SJSA1 (cell line): ENCODE data around the gene KEL. TPM values are rescaled to one million over a fixed set of nuclear protein-coding genes. Genes with fewer than 3 reads are reported as not detected.

Experiments used
- DNase-seq, 2 experiments: peaks; one replicate each; pipeline ENCODE4 v3.0.0-alpha.2; 2015 to 2020; ENCODE audit warnings: low spot score in 2 of 2, low read depth in 1 of 2
- H3K27ac ChIP-seq: fragments of 250-450 bp; sonication (Bioruptor Pico); 2 replicates; pipeline ENCODE4 v1.5.1; 2020; ENCODE audit warnings: mild to moderate bottlenecking, moderate library complexity
- H3K27me3 ChIP-seq: fragments of 250-450 bp; sonication (Bioruptor Pico); replicated peaks from 2 replicates; pipeline ENCODE4 v1.5.1; 2020; ENCODE audit warnings: mild to moderate bottlenecking, moderate library complexity
- H3K36me3 ChIP-seq: fragments of 250-450 bp; sonication (Bioruptor Pico); 2 replicates; pipeline ENCODE4 v1.5.1; 2020; ENCODE audit warnings: mild to moderate bottlenecking
- H3K4me1 ChIP-seq: fragments of 250-450 bp; sonication (Bioruptor Pico); replicated peaks from 2 replicates; pipeline ENCODE4 v1.6.1; 2021; ENCODE audit warnings: mild to moderate bottlenecking
- H3K4me3 ChIP-seq: fragments of 250-450 bp; sonication (Bioruptor Pico); 2 replicates; pipeline ENCODE4 v1.5.1; 2020; ENCODE audit warnings: mild to moderate bottlenecking
- H3K9me3 ChIP-seq: fragments of 250-450 bp; sonication (Bioruptor Pico); replicated peaks from 2 replicates; pipeline ENCODE4 v1.5.1; 2020; ENCODE audit warnings: mild to moderate bottlenecking
- total RNA-seq: library from RNA; depleted of rRNA; stranded (reverse); fragments of >200 nt; shearing (Covaris generic); gene quantifications from 2 replicates; pipeline ENCODE4 v1.2.3, GENCODE V29; 2014; rRNA removed

The KEL gene, protein sequence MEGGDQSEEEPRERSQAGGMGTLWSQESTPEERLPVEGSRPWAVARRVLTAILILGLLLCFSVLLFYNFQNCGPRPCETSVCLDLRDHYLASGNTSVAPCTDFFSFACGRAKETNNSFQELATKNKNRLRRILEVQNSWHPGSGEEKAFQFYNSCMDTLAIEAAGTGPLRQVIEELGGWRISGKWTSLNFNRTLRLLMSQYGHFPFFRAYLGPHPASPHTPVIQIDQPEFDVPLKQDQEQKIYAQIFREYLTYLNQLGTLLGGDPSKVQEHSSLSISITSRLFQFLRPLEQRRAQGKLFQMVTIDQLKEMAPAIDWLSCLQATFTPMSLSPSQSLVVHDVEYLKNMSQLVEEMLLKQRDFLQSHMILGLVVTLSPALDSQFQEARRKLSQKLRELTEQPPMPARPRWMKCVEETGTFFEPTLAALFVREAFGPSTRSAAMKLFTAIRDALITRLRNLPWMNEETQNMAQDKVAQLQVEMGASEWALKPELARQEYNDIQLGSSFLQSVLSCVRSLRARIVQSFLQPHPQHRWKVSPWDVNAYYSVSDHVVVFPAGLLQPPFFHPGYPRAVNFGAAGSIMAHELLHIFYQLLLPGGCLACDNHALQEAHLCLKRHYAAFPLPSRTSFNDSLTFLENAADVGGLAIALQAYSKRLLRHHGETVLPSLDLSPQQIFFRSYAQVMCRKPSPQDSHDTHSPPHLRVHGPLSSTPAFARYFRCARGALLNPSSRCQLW
- total RNA-seq, result 1.1 and 5.1 TPM in 2 replicates

DNA sequence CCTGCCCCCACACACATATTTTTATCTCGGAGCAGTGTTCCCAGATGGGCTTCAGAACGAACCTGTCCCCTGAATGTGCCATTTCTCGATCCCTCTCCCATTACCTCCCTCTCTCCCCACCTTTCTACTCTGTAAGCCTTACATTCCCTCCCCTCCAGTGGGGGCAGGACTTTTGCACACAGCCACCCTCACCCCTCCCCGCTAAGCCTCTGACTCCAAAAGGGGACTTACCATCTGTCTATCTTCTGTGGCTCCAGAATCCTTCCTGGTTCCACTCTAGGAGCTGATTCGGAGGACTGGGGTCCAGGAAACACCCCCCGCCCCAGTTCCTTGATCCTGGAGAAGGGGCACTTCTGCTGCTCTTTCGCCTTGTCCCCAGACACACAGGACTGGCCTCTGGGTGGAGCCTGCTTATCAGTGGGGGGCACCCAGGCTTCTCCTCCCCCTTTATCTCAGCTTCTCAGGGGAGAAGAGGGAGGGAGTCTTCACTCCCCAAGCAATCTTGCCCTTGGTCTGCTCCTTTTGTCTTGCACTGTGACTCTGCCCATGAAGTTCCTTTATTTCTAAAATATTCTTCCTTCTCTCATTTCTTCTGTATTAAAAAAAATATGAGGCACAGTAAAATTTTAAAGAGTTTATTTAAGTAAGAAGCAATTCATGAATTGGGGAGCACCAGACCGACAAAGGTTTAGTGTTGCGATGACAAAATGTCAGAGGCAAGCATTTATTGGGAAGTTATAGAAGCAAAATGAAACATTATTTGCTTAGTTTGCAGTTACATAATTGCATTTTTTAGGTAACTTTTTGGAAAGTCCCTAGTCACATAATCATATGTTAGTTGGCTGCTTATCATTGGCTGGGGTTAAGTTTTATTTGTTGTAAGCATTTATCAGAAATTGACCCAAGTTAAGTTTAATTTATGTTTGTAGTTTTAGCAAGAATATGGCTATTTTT lies at the start of gene KEL:
TSS of gene KEL (minus strand) at position 391 of the 954 bp plus-strand sequence. CDS start at position 234, 157 bp downstream.
- H3K36me3 ChIP-seq, result no peaks in the 10 kb centered on the region
- H3K27me3 ChIP-seq, result no peaks in the 10 kb centered on the region
- H3K27ac ChIP-seq, result no peak within 1 kb of the TSS
- 0 out of 2 replicates have a peak, but pooled peaks cover 2% of the 10 kb centered on the region for H3K9me3 ChIP-seq
- DNase-seq, result no peak
- no peak within 1 kb of the TSS for H3K4me3 ChIP-seq
- peaks cover 10% of the 10 kb centered on the region for H3K4me1 ChIP-seq

DNA sequence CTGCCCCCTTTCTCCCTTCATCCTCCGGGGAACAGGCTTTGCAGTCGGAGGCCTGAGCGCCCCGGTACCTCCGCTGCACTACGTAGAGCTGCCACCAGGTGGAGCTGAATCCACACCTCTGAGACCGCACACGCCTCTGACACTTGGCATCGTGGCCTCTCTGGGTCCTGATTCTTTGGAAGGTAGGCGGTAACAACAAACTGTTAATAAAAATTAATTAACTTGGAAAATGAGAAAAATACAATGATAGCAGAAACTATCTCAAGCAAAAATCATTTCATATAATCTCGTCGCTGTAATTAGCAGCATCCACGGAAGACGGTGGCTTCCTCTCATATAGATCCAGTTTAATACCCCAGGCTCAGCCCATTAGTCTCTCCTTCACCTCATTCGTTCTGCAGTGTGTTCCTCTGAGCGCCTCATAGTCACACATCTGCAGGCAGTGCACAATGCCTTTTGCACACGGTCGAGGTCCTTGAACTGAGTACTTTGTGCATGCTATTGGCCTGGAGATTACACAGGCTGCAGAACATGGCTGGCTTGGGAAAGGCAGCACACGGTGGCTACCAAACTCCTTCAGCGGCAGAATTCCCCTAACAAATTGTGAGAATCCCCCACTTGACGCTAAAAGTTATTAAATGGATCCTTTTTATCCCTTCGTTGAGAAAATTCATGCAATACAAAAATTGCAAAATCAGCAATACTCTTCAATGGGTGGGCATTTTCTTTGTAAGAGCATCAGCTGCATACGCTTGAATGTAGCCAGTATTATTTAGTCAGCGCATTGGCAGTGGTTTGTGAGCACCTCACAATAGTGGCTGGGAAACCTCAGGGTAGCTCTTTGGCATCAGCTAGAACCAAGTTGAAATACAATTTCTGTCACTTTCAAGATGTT lies 46.1 kb upstream of the KEL start:
- Histone ChIP-seq H3K9me3 (no peaks in the 10 kb centered on the region), H3K27me3 (no peaks in the 10 kb centered on the region), H3K27ac (no peak overlapping the region), H3K36me3 (peaks cover 4% of the 10 kb centered on the region; the same call in 1 of the 2 replicates), H3K4me1 (peaks cover 18% of the 10 kb centered on the region), H3K4me3 (no peak overlapping the region)
- DNase-seq, result peak; percentile 67 to 75

DNA sequence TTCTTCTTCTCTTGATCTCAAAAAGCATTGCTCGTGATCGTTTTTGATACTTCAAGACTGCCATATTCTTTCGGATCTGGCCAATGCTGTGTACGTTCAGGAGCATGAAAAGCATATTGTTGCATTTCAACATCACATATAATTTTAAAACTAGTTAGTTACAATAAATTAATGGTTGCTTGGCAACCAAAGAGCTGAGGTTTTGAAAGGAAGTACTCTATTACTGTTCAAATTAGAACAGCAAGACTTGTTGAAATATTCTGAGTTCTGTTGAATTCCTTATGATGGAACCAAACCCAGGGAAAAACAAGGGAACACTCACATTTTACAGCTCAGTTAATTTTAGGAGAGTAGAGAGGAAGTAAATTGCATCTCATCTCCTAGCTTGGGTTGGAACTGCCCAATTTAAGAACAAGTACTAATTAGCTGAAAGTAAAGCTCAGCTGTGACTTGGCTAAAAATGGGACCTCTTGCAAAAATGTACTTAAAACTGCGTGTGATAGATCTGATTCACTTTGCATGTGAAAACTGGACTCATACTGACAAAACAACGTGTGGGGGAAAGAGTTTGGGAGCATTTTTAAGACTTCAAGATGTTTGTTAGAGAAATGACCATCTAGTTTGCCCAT lies 43.6 kb upstream of the KEL start:
- no peak overlapping the region for H3K4me3 ChIP-seq

DNA sequence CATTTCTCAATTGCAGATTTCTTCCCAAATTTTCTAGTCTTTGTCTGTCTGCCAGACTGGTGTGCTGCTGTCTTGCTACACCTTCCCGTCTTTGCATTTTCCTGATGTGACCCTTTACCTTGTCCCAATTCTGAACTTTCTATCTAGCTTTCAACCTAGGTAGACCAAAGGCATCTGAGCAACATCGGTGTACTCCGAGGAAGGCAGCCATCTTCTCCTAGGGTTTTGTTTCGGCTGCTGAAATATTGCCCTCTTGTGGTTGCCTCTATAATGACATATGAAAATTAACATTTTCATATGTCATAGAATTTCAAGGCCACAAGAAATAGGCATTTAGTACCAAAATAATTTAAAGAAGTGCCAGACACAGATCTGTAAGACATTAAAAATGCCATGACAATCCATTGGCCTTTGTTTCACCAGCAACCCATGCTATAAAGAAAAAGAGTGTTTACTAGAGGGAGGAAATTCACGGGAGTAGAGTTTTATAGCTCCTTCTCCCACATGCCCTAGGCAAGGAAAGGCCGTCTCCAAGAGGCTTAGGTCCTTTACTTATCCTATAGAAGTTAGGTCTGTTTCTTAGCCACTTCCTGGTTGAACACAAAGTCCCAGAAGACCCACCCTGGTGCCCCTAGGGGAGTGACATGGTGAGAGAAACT lies 41.4 kb upstream of the KEL start:
- H3K4me3 ChIP-seq, result no peak overlapping the region
- H3K9me3 ChIP-seq, result no peaks in the 10 kb centered on the region
- DNase-seq, result peak in 1 of 2 experiments; percentile 39
- peaks cover 3% of the 10 kb centered on the region; the same call in 1 of the 2 replicates for H3K36me3 ChIP-seq
- peaks cover 5% of the 10 kb centered on the region; the same call in 1 of the 2 replicates for H3K4me1 ChIP-seq
- no peaks in the 10 kb centered on the region for H3K27me3 ChIP-seq
- H3K27ac ChIP-seq, result no peak overlapping the region

More for the DNA sequence above, 43.6 kb upstream of the KEL start:
- peaks cover 4% of the 10 kb centered on the region; the same call in 1 of the 2 replicates for H3K36me3 ChIP-seq
- no peak for DNase-seq
- H3K27ac ChIP-seq, result no peak overlapping the region
- H3K4me1 ChIP-seq, result peaks cover 8% of the 10 kb centered on the region; the same call in 1 of the 2 replicates
- no peaks in the 10 kb centered on the region for H3K9me3 ChIP-seq
- H3K27me3 ChIP-seq, result no peaks in the 10 kb centered on the region

DNA sequence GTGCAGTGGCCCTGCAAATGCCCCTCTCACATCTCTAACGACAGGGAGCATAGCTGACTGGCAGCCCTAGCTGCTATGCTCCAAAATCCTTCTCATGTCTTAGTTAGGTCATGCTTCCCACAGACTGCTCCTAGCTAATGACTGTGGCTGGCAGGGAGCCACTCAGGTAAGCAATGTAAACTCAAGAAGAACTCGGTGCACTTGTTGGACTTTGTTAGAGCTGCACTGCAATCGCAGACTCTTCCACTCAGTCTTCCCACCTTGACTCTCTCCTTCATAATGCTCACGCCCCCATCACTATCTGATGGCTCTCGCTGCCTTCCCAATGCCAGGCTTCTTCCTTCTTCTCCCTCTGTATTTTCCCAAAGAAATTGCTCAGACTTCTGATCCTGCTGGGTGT lies 40.7 kb upstream of the KEL start:
- Histone ChIP-seq H3K27ac (no peak overlapping the region), H3K9me3 (no peaks in the 10 kb centered on the region), H3K4me3 (no peak overlapping the region), H3K4me1 (no peaks in the 10 kb centered on the region), H3K27me3 (no peaks in the 10 kb centered on the region), H3K36me3 (no peaks in the 10 kb centered on the region)
- no peak for DNase-seq

DNA sequence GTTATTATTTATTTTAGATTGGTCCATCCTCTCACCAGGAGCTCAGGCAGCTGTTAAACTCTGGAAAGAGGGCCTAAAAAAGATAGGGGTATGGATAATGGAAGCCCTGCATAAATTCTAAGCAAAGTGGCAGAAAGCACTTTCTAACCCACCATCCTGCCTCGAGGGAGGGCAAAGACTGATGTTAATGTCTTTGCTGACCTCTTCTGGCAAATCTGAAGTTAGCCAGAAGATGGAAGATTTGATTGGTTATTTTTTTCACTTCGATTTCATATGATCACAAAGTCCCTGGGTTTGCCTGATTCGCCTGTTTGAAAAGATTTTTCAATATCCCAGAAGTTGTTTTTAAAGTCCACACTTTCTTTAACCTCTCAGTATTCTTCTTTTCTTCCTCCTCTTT lies 39.9 kb upstream of the KEL start:
- Histone ChIP-seq H3K4me3 (no peak overlapping the region), H3K27ac (no peak overlapping the region), H3K9me3 (no peaks in the 10 kb centered on the region), H3K27me3 (no peaks in the 10 kb centered on the region), H3K4me1 (no peaks in the 10 kb centered on the region), H3K36me3 (no peaks in the 10 kb centered on the region)
- no peak for DNase-seq

DNA sequence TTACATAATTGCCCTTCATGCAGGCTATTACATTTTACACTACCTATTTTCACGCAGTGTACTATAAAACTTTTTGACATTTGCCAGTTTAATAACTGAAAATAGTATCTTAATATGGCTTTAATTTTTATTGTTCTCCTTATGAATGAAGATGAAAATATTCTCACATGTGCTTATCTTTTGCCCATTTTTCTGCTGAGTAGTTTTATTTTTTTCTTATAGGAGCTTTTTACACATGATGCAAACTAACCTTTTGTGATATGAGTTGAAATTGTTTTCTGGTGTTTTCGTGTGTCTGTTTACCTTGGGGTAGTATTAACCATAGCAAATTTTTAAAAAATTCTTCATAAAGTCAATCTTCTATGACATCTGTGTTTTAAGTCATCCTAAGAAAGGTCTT lies 38.5 kb upstream of the KEL start:
- Histone ChIP-seq H3K27ac (no peak overlapping the region), H3K4me3 (no peak overlapping the region), H3K27me3 (no peaks in the 10 kb centered on the region), H3K36me3 (no peaks in the 10 kb centered on the region), H3K4me1 (no peaks in the 10 kb centered on the region), H3K9me3 (no peaks in the 10 kb centered on the region)
- DNase-seq, result no peak

DNA sequence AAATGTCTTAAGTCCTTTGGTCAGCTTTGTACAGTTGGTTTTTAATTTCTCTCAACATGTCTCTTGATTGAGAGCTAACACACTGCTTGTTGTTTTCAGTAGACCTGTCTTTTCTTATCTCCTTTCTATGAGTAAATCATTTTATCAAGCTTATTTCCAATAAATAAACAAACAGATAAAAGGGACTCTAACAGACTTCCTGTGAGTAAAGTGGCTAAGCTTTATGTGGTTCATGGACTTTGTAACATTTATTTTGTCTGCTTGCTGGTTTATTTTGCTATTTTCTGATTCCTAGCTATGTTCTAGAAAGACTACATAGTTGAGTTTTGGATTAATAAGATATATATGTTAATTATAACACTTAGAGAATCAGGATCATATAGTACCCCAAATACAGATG lies 37.6 kb upstream of the KEL start:
- Histone ChIP-seq H3K4me3 (no peak overlapping the region), H3K27me3 (no peaks in the 10 kb centered on the region), H3K36me3 (no peaks in the 10 kb centered on the region), H3K4me1 (no peaks in the 10 kb centered on the region), H3K9me3 (no peaks in the 10 kb centered on the region), H3K27ac (no peak overlapping the region)
- no peak for DNase-seq

DNA sequence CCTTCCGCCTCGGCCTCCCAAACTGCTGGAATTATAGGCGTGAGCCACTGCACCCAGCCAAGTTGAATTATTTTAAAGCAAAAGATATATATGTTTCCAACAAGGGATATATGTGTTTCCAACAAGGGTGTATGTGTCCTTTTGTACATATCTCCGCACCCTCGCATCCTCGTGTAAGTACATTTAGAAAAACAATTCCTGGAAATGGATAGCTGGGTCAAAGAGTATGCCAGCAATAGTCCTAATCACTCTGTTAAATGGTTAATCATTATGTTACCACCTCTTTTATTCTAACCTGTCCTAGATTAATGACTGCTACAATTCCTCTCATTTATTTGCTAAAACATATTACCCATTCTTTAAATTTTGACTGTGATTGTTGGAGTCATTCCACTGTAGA lies 36.8 kb upstream of the KEL start:
- DNase-seq, result no peak
- Histone ChIP-seq H3K4me3 (no peak overlapping the region), H3K9me3 (no peaks in the 10 kb centered on the region), H3K27ac (no peak overlapping the region), H3K4me1 (no peaks in the 10 kb centered on the region), H3K36me3 (no peaks in the 10 kb centered on the region), H3K27me3 (no peaks in the 10 kb centered on the region)

DNA sequence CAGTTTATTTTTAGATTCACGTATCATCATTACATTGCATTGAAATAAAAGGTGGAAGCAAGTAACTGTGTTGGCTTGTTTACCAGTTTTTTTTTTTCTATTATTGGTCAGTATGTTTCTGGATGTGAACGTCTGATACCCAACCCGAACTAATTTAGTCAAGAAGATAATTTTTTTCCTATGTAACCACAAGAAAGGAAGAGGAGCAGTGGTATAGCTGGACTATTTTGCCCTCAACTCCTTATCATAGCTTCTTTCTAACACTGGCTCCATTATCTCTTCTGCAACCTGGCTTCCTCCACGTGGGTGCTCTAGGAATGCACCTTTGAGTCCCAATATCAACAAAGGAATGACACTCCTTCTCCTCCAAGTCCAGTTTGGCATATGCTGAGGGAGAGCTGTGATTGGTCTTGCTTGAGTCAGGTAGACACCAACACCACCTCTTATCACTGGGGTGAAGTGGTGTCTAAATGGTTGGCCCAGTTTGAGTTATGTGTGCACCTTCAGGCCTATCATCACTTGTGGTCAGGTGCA lies 35.4 kb upstream of the KEL start:
- Histone ChIP-seq H3K36me3 (no peaks in the 10 kb centered on the region), H3K27ac (no peak overlapping the region), H3K4me1 (no peaks in the 10 kb centered on the region), H3K27me3 (no peaks in the 10 kb centered on the region), H3K9me3 (no peaks in the 10 kb centered on the region), H3K4me3 (no peak overlapping the region)
- no peak for DNase-seq

DNA sequence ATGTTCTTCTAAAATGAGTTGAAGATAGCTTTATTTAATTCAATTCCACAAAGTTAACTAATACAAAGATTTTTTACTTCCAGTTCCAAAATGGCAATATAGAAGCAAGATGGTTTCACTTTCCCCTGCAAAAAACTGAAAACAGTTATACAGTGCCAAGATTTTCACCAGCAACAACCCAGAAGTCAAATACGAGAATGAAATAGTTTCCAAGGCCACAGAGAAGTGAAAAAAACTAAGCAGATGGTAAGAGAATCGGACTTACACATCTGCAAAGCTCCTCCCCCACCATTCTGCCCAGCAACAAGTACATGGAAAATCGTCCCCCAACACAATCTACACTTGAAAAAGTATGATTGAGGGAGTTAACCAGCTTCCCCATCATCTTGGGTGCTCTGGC lies 30.3 kb upstream of the KEL start:
- Histone ChIP-seq H3K9me3 (no peaks in the 10 kb centered on the region), H3K27me3 (no peaks in the 10 kb centered on the region), H3K4me3 (no peak overlapping the region), H3K27ac (no peak overlapping the region), H3K36me3 (no peaks in the 10 kb centered on the region), H3K4me1 (no peaks in the 10 kb centered on the region)
- no peak for DNase-seq

DNA sequence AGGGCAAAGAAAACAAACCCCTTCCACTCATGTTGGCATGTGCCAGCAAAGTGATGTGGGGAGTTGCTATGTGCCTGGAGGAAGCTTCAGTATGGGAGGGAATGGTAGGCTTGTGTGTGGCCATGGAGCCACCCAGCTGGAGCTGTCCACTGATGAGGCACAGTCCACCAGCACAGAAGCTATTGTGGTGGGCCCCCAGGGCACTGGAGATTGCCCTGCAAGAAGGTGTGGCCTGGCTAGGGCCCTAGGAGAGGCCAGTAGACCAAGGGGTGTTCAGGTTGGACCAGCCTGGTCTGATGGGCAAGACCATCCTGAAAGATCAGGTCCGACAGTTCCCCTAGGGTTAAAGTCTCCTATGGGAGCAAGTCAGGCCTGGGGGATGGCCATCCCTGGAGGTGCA lies 22.1 kb upstream of the KEL start:
- no peak overlapping the region for H3K4me3 ChIP-seq
- H3K9me3 ChIP-seq, result 0 out of 2 replicates have a peak, but pooled peaks cover 4% of the 10 kb centered on the region
- no peaks in the 10 kb centered on the region for H3K27me3 ChIP-seq
- no peak overlapping the region for H3K27ac ChIP-seq
- DNase-seq, result no peak
- H3K4me1 ChIP-seq, result no peaks in the 10 kb centered on the region
- no peaks in the 10 kb centered on the region for H3K36me3 ChIP-seq
